Stimulated activated CD4-positive, alpha-beta T cell treated with anti-CD3 and anti-CD28 coated beads, Interleukin-4, amount 100 ng/mL, for 24 hours (primary cell): ENCODE data around the gene OR13C5.
"Not testable (repeated sequence)": the region's sequence is repeated elsewhere in the genome, so short reads cannot be mapped to it uniquely, and the experiment has no call there.

Experiments
- DNase-seq: peaks from one replicate; pipeline ENCODE4 v3.0.0-alpha.2; 2020

The OR13C5 gene

GRCh38 chr9:104599313-104599712, at the start of gene OR13C5:
Gene OR13C5, minus strand, starts transcription at chr9:104599413. Its CDS starts 0 bp downstream, at chr9:104599413.
- DNase-seq = not testable (repeated sequence)

GRCh38 chr9:104635456-104635855, 36.2 kb upstream of the OR13C5 start:
- DNase-seq = no peak

- DNase-seq = no peak
These were observed 34.8 kb upstream of the OR13C5 start for GRCh38 chr9:104633976-104634520.

- DNase-seq = not testable (repeated sequence)
These were observed 26.8 kb upstream of the OR13C5 start for GRCh38 chr9:104625964-104626363.

GRCh38 chr9:104618104-104618503, 18.9 kb upstream of the OR13C5 start, which contains the start of gene OR13C9:
Gene OR13C9, minus strand, starts transcription at chr9:104618204. Its CDS starts 0 bp downstream, at chr9:104618204.
- no peak for DNase-seq

GRCh38 chr9:104617418-104617817, 18.2 kb upstream of the OR13C5 start:
- no peak for DNase-seq

- no peak for DNase-seq
These were observed 12.0 kb upstream of the OR13C5 start for GRCh38 chr9:104611213-104611612.

GRCh38 chr9:104608336-104608735, 9.1 kb upstream of the OR13C5 start:
- DNase-seq = no peak

- DNase-seq = no peak
These were observed 6.9 kb upstream of the OR13C5 start for GRCh38 chr9:104606152-104606551.

GRCh38 chr9:104605527-104605926, 6.3 kb upstream of the OR13C5 start, which contains the start of gene OR13C2:
Gene OR13C2, minus strand, starts transcription at chr9:104605627. Its CDS starts 0 bp downstream, at chr9:104605627.
- not testable (repeated sequence) for DNase-seq

GRCh38 chr9:104604801-104605200, 5.6 kb upstream of the OR13C5 start:
- no peak for DNase-seq

GRCh38 chr9:104598749-104599148, 464 bp downstream of the OR13C5 start:
- DNase-seq = not testable (repeated sequence)

GRCh38 chr9:104589626-104590025, 9.6 kb downstream of the OR13C5 start:
- no peak for DNase-seq

GRCh38 chr9:104586496-104587180, 12.6 kb downstream of the OR13C5 start:
- DNase-seq = no peak

GRCh38 chr9:104580562-104580961, 18.7 kb downstream of the OR13C5 start:
- DNase-seq = no peak

GRCh38 chr9:104577263-104577662, 21.9 kb downstream of the OR13C5 start:
- no peak for DNase-seq

GRCh38 chr9:104575456-104575855, 23.8 kb downstream of the OR13C5 start:
- DNase-seq = no peak

- DNase-seq = no peak
These were observed 26.6 kb downstream of the OR13C5 start for GRCh38 chr9:104572612-104573011.

GRCh38 chr9:104568868-104569267, 30.3 kb downstream of the OR13C5 start, which contains the start of gene OR13C8:
Gene OR13C8, plus strand, starts transcription at chr9:104569168. Its CDS starts 0 bp downstream, at chr9:104569168.
- no peak for DNase-seq

GRCh38 chr9:104564358-104564757, 34.9 kb downstream of the OR13C5 start:
- no peak for DNase-seq

GRCh38 chr9:104556830-104557634, 42.2 kb downstream of the OR13C5 start:
- no peak for DNase-seq

- no peak for DNase-seq
These were observed 43.7 kb downstream of the OR13C5 start for GRCh38 chr9:104555521-104555920.

GRCh38 chr9:104553261-104553660, 46.0 kb downstream of the OR13C5 start:
- DNase-seq = no peak
